Measurements from ENCODE around the gene TRNT1.

GRCh38 chr3:3160826-3161225, 34.1 kb downstream of the TRNT1 start:
- TF ChIP-seq CTCF (IDR thresholded peaks at IDR 0.05) (no peak), POLR2AphosphoS5 (IDR thresholded peaks at IDR 0.05) (no peak), POLR2A (IDR thresholded peaks at IDR 0.05) (no peak)

All from prostate gland (tissue), 2 donors.